T-helper 9 cell (primary cell): ENCODE measurements around the gene MLLT6.
"Not testable (repeated sequence)": the region's sequence is repeated elsewhere in the genome, so short reads cannot be mapped to it uniquely, and the experiment has no call there.

Source experiments
- DNase-seq: peaks from one replicate; pipeline ENCODE4 v3.0.0-alpha.2; 2020

The MLLT6 gene

DNA sequence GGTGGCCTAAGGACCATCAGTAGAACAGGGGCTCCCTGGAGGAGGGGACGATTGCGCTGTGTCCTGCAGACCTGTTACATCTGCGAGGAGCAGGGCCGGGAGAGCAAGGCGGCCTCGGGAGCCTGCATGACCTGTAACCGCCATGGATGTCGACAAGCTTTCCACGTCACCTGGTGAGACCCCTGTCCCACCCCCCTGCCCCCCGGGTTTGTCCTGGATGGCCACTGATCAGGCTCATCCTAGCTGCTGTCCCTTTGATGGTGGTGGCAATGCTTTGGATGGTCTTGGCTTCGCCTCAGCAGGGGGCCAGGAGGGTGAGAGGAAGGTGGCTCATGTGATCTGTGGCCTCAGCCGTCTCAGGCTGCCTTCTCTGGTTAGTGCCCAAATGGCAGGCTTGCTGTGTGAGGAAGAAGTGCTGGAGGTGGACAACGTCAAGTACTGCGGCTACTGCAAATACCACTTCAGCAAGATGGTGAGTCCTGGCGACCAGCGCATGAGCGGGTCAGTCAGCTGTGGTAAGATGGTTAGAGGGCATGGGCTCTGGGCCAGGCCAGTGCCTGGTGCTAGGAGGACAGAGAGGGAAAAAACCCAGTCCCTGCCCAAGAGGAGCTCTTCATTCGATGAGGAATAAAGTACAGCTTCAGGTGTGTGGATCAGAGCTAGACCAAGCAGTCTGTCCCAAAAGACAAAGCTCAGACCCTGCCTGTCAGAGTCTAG is 4.2 kb downstream of the MLLT6 start:
- no peak for DNase-seq

- DNase-seq = no peak
These were observed 5.0 kb downstream of the MLLT6 start for GRCh38 chr17:38709864-38710603.

GRCh38 chr17:38710604-38710962 is 5.5 kb downstream of the MLLT6 start:
- DNase-seq = no peak

GRCh38 chr17:38710985-38711384 is 5.9 kb downstream of the MLLT6 start:
- no peak for DNase-seq

DNA sequence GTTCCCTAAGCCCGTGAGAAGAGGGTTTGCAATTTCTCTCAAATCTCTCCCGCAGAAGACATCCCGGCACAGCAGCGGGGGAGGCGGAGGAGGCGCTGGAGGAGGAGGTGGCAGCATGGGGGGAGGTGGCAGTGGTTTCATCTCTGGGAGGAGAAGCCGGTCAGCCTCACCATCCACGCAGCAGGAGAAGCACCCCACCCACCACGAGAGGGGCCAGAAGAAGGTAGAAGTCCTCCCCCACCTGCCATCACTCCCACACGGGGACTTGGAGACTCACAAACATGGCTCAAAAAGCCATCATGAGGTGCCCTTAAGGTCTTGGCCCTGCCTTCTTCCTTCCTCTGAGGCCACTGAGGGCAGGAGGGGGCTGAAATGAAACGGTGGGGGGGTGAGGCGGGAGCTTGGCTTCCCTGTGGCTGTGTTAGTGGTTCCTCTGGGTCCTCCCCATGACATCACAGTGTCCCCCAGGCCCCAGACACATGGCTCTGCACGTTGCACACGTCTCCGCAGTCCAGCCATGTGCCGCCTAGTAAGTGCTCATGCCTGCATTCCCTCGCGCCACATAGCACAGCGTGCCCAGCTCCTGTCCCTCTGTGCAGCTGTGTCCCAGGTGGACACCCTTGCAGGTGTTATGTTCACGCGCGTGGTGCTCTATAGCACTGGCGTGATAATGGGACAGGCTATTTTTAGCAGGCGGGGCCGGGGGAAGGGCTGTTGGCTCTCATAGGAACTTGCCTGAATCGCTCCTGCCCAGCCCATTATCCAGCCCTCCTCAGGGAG is 6.9 kb downstream of the MLLT6 start:
- DNase-seq = no peak

- no peak for DNase-seq
These were observed 7.5 kb downstream of the MLLT6 start for GRCh38 chr17:38712593-38712992.

DNA sequence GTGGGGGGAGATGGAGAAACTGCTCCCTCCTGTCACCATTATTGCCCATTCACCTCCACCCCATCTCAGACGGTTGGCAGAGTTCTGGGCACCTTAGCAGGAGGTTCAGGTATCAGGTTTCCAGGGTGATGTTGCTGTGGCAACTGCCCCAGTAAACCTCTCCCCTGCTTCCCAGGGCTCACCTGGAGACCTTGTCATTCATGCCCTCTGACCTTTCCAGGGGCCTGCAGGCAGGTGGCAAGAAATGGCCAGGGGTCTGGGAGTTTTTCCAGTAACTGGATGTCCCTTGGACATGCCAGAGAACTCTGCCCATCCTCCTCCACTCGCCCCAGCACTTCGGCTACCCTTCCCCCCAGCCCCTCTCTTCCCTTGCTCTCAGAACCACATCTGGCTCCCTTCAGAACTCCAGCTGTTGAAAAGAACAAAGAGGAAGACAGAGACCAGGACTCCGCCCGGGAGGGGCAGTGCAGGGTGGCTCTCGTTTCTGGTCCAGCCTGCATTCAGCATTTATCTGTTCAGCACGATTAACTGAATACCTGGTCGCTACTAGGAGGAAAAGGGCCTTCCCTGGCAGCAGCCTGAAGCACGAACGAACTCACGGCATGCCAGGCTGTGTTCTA is 8.5 kb downstream of the MLLT6 start:
- DNase-seq = no peak

- no peak for DNase-seq
These were observed 10.3 kb downstream of the MLLT6 start for GRCh38 chr17:38715216-38715943.

DNA sequence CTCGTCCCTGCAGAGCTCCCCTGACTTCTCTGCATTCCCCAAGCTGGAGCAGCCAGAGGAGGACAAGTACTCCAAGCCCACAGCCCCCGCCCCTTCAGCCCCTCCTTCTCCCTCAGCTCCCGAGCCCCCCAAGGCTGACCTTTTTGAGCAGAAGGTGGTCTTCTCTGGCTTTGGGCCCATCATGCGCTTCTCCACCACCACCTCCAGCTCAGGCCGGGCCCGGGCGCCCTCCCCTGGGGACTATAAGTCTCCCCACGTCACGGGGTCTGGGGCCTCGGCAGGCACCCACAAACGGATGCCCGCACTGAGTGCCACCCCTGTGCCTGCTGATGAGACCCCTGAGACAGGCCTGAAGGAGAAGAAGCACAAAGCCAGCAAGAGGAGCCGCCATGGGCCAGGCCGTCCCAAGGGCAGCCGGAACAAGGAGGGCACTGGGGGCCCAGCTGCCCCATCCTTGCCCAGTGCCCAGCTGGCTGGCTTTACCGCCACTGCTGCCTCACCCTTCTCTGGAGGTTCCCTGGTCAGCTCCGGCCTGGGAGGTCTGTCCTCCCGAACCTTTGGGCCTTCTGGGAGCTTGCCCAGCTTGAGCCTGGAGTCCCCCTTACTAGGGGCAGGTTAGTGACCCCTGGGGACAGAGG is 11.4 kb downstream of the MLLT6 start:
- DNase-seq = no peak

- DNase-seq = no peak
These were observed 12.2 kb downstream of the MLLT6 start for GRCh38 chr17:38717139-38717745.

DNA sequence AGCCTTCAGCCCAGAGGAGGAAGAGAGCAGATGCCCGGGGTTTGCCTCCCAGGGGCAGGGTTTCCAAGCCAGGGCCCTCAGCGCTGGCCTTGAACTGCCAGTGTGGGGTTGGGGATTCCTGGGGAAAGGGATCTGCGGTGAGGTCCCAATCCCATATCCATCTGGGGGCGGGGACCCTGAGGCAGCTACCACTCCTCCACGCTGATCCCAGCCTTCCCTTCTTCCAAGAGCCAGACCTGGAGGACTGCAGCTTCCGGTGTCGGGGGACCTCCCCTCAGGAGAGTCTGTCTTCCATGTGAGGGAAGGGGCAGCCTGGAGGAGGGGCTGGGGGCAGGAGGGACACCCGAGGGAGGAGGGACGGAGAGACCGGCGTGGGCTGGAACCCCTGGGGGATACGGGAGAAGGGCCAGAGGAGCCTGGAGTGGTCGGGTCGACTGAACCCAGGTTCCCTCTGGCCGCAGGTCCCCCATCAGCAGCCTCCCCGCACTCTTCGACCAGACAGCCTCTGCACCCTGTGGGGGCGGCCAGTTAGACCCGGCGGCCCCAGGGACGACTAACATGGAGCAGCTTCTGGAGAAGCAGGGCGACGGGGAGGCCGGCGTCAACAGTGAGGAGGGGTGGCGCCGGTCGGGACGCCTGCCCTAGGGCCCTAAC is 14.3 kb downstream of the MLLT6 start:
- no peak for DNase-seq

DNA sequence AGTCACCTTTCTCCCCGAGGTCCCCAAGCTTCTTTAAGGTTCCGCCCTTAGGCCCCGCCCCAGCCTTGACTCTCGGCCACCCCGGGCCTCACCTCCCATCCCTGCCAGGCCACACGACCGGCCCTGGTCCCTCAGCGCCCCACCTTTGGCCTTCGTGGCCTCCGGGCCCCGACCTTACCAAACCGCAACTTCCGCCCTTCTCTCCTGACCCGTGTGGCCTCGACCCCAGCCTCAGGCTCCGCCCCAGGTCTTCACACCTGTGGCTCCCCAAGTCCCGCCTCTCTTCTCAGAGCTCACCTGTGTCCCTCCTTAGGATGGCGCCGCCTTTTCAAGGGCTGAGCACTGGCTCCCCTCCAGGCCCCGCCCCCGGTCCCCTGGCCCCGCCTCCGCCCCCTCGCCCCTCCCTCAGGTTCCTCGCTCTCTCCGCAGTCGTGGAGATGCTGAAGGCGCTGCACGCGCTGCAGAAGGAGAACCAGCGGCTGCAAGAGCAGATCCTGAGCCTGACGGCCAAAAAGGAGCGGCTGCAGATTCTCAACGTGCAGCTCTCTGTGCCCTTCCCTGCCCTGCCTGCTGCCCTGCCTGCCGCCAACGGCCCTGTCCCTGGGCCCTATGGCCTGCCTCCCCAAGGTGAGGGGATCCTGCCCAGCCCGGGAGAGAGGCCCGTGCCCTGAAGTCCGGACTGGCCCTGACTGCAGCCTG is 15.0 kb downstream of the MLLT6 start:
- DNase-seq = no peak

DNA sequence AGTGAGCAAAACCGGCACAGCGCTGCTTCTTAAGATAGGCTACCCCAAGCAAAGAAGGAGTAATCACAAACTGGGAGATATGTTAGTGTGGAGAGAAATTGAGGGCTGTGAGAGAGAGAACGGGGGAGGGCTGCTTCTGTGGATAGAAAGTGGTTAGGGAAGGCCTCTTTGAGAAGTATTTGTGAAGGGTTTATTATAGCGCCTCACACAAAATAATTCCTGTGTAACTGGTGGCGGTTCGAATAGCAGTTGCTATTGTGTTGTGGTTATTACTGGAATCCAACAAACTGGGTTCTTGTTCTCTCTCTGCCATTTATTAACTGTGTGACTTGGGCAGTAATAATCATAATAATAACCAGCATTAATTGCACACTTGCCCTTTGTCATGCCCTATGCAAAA is 15.9 kb downstream of the MLLT6 start:
- DNase-seq = no peak

DNA sequence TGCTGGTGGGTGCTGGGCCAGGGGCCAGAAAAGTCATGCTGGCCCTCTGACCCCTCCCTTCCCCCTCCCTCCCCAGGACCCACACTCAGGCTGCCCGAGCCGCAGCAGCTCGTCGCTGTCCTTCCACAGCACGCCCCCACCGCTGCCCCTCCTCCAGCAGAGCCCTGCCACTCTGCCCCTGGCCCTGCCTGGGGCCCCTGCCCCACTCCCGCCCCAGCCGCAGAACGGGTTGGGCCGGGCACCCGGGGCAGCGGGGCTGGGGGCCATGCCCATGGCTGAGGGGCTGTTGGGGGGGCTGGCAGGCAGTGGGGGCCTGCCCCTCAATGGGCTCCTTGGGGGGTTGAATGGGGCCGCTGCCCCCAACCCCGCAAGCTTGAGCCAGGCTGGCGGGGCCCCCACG is 16.7 kb downstream of the MLLT6 start:
- DNase-seq = no peak

- no peak for DNase-seq
These were observed 19.4 kb downstream of the MLLT6 start for GRCh38 chr17:38724337-38724988.

DNA sequence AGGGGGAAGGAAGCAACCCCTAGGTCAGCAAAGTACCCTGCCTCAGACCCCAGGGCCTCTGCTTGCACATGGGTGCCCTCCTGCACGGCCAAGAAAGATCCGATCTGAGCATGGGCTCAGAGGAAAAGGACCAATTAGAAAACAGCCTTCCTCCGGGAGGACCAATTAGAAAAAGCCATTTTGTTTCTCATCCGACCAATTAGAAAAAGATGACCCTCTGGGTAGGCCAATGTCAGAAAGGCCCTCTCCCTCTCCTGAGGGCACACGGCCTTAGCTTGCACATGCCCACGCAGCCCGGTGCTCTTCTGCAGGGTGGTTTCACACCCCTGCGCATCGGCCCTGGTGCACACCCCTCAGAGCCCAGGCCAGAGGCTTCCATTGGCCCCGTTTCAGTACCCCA is 20.0 kb downstream of the MLLT6 start:
- DNase-seq = no peak

GRCh38 chr17:38726145-38726544 is 21.1 kb downstream of the MLLT6 start:
- not testable (repeated sequence) for DNase-seq

DNA sequence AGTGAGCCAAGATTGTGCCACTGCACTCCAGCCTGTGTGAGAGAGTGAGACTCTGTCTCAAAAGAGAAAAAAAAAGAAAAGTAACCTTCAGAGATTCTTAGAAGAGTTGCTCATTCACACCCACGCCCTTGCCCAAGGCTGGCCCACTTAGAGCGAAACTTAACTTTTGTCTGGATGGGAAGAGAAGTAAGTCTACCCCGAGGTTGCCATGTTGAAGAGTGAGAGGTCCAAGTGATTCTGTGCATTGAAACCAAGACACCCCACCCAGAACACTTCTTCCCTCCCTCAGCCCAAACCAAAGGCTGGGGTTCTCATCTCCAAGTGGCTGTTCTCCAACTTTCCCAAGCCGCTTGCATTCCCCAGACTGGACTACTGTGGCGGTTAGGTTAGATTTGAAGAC is 22.7 kb downstream of the MLLT6 start:
- DNase-seq = no peak

DNA sequence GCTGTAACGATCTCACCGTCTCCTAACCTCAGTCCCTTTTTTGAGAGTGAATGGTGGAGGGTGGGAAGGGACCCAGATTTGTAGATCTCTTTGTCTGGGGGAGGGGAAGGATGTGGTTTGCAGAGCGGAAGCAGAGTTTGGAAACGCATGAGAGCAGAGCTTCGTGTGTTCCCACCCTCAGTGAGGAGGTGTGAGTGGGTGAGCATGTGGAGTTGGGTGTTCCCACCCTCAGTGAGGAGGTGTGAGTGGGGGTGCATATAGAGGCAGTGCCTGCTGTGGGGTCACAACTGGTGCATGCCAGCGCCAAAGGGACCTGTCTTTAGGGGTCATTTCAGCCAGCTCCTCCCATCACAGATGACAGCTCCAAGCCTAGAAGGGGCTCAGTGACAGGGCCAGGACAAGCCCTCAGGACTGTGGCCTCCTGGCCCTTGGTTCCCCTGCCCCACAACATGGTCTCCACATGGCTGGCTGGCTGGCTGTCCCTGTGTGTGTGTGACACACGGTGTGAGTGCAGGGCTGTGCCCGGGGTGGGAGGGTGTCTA is 23.3 kb downstream of the MLLT6 start:
- DNase-seq = peak; percentile 56
